Measurements from ENCODE around the gene DNAH6. TPM values are rescaled to one million over a fixed set of nuclear protein-coding genes. Genes with fewer than 3 reads are reported as not detected.
A peak's percentile ranks its signal among the peaks of the same experiment; 100 is the strongest.

DNAH6 gene
- total and polyA plus RNA-seq, 8 donors, result 1.3 to 6.2 (median 3.6) TPM

DNA sequence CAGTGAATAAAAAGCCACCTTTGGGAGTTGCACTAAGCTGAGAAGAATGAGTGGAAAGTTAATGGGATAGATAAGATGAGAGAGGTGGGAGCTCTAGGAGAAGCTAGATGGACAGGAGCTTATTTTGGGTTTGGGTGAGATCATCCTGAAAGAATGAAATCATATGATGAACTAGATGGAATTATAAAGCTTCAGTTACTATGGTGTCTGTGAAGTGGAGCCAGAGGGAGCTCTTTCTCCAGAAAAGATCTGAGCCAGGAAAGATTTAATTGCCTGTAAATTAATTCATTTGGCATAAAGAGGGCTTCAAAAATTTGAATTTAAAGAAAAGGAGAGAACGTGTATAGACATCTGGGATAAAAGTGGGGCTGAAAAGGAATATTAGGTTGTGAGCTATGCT is 10.3 kb downstream of the DNAH6 start:
- H3K4me3 ChIP-seq, result no peak overlapping the region
- ATAC-seq (peak; percentile 29), DNase-seq (no peak)
- TF ChIP-seq, protein P1, sequence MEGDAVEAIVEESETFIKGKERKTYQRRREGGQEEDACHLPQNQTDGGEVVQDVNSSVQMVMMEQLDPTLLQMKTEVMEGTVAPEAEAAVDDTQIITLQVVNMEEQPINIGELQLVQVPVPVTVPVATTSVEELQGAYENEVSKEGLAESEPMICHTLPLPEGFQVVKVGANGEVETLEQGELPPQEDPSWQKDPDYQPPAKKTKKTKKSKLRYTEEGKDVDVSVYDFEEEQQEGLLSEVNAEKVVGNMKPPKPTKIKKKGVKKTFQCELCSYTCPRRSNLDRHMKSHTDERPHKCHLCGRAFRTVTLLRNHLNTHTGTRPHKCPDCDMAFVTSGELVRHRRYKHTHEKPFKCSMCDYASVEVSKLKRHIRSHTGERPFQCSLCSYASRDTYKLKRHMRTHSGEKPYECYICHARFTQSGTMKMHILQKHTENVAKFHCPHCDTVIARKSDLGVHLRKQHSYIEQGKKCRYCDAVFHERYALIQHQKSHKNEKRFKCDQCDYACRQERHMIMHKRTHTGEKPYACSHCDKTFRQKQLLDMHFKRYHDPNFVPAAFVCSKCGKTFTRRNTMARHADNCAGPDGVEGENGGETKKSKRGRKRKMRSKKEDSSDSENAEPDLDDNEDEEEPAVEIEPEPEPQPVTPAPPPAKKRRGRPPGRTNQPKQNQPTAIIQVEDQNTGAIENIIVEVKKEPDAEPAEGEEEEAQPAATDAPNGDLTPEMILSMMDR (IDR thresholded peaks at IDR 0.05), result no peak
- H3K9me3 ChIP-seq, result no peaks in the 10 kb centered on the region
- no peaks in the 10 kb centered on the region for H3K36me3 ChIP-seq
- H3K4me1 ChIP-seq, result no peaks in the 10 kb centered on the region
- intact Hi-C loops (cut with DNase I), result no loop called here
- no peaks in the 10 kb centered on the region for H3K27me3 ChIP-seq
- no peak overlapping the region for H3K27ac ChIP-seq

DNA sequence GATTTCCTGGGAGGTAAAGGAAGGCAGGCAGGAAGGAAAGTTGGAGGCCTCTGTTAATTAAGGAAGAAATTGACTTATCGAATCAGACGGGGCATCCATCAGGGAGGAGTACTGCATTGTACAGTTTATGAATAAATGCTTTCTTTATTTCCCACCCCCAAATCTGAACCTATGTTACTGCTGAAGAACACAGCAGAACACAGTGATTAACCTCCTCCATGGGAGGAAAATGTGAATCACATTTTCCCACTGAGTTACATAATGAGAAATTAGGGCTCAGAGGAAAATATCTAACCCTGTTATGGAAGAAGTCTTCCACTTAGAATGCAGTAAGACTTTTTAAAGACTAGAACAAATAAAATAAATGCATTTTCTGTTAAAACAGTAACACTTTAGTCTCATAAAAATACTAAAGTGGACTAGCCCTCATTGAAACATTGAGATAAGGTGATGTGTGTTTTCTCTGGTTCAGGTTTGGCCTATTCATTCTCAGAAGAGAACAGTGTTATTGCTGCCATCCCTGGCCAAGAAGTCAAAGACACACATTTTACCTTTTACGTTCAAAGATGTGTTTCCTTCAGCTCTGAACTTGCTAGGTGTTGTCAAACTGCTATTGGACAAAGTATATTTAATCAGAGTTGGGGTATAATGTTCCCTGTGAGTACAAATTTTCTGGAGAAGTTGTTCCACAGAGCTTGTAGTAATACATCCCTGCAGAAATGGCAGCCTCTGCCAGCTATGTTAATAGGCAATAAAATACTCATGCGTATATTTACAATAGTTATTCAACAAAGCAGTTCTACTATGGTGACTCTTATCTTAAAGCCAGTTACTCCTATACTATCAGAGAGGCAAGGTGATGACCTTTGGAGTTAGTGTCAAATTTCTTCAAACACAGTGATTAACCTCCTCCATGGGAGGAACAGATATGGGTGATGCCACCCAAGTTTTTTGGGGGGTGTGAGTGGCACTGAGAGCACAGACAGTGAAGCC is 11.1 kb downstream of the DNAH6 start:
- H3K4me3 ChIP-seq, result no peak overlapping the region
- DNase-seq, result no peak
- TF ChIP-seq, protein P1 (IDR thresholded peaks at IDR 0.05), result no peak
- no peaks in the 10 kb centered on the region for H3K9me3 ChIP-seq
- no peaks in the 10 kb centered on the region for H3K4me1 ChIP-seq
- H3K27me3 ChIP-seq, result no peaks in the 10 kb centered on the region
- H3K27ac ChIP-seq, result no peak overlapping the region
- ATAC-seq, result peak; percentile 46
- no peaks in the 10 kb centered on the region for H3K36me3 ChIP-seq
- intact Hi-C loops (cut with DNase I), result no loop called here

DNA sequence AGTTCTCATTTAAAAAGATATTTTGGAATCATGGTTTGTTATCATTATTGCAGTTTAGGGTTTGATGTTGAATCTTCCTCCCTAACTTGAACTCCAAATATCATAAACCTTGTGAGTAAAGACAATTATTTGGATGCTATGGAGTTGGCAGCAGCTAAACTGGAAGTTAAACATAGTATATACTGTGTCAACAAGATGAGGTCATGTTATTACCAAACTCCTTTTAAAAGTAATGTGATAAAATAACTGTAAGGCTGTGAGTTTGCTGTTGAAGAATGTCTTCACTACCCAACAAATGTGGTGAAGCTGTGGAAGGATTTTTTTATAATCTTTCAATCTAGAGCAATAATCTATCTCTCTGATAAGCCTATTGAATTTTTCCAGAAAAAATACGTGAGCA is 16.0 kb downstream of the DNAH6 start:
- intact Hi-C loops (cut with DNase I), result no loop called here
- no peak for DNase-seq
- no peak overlapping the region for H3K4me3 ChIP-seq
- H3K9me3 ChIP-seq, result no peaks in the 10 kb centered on the region
- TF ChIP-seq, protein P1 (IDR thresholded peaks at IDR 0.05), result no peak
- H3K36me3 ChIP-seq, result no peaks in the 10 kb centered on the region
- H3K27me3 ChIP-seq, result no peaks in the 10 kb centered on the region
- H3K4me1 ChIP-seq, result no peaks in the 10 kb centered on the region
- ATAC-seq, result no peak
- H3K27ac ChIP-seq, result no peak overlapping the region

DNA sequence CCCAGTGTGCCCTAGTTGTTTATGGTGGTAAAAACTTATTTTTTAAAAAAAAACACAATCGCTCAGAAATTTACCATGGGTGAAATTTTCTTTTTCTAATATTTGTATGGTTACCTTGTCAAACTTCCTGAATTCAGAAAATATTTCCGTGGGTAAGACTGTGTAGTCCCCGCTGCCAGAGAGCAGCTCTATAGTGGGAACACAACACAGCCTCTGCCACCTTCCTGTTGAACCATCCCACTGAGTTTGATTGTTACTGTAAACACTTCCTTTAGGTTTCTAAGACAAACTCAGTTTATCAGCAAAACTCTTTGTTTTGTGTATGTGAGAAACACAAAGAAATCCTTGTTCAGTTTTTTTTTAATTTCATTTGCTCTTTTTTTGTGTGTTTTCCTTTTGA is 17.9 kb downstream of the DNAH6 start:
- Histone ChIP-seq H3K27me3 (no peaks in the 10 kb centered on the region), H3K36me3 (no peaks in the 10 kb centered on the region), H3K4me3 (no peak overlapping the region), H3K9me3 (no peaks in the 10 kb centered on the region), H3K4me1 (no peaks in the 10 kb centered on the region), H3K27ac (no peak overlapping the region)
- DNase-seq (no peak), ATAC-seq (no peak)
- intact Hi-C loops (cut with DNase I), result no loop called here
- TF ChIP-seq, protein P1 (IDR thresholded peaks at IDR 0.05), result no peak

DNA sequence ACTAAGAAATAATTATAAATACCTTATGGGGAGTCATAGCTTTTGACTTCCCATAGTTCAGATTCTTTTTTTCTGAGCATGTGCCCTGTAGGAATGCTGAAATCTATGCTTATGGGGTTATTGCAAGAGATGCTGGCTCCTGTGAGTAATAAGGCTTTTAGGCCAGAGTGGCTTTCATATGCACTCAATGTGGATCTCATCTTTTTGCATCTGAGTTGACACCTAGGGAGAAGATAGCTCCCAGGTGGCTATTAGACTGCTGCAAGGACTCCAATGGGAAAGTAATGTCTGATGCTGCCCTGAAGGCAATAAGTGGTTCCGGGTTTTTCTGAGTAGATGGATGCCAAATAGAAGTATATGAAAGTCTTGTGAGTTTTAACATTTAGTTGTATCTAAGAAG is 21.0 kb downstream of the DNAH6 start:
- H3K27ac ChIP-seq, result no peak overlapping the region
- intact Hi-C loops (cut with DNase I), result no loop called here
- no peaks in the 10 kb centered on the region for H3K9me3 ChIP-seq
- no peaks in the 10 kb centered on the region for H3K36me3 ChIP-seq
- DNase-seq, result no peak
- no peak for ATAC-seq
- H3K4me1 ChIP-seq, result no peaks in the 10 kb centered on the region
- H3K4me3 ChIP-seq, result no peak overlapping the region
- TF ChIP-seq, protein P1 (IDR thresholded peaks at IDR 0.05), result no peak
- no peaks in the 10 kb centered on the region for H3K27me3 ChIP-seq

Data from left lung (tissue), 10 donors.